ENCODE data around the gene BICD1.

Gene BICD1

DNA sequence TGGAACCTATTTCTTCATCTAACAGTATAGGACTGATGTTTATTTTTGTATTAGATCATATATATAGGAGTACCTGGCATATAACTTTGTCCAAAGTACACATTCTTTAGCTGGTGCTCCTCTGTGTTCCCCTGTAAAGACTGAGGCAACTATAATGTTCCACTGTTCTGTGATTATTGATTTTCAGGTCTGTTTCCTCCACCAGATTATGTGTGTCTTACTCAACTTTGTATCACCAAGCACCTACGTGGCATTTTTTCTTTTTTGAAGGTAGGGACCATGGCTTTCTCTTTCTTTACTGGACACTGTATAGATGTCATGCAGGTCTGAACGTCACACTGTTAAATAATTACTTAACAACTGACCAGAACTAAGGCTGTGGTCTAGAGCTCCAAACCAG, 29.3 kb downstream of the BICD1 start:
- no peak for DNase-seq (ENCODE audit: low read depth)
- TF ChIP-seq, protein P1, sequence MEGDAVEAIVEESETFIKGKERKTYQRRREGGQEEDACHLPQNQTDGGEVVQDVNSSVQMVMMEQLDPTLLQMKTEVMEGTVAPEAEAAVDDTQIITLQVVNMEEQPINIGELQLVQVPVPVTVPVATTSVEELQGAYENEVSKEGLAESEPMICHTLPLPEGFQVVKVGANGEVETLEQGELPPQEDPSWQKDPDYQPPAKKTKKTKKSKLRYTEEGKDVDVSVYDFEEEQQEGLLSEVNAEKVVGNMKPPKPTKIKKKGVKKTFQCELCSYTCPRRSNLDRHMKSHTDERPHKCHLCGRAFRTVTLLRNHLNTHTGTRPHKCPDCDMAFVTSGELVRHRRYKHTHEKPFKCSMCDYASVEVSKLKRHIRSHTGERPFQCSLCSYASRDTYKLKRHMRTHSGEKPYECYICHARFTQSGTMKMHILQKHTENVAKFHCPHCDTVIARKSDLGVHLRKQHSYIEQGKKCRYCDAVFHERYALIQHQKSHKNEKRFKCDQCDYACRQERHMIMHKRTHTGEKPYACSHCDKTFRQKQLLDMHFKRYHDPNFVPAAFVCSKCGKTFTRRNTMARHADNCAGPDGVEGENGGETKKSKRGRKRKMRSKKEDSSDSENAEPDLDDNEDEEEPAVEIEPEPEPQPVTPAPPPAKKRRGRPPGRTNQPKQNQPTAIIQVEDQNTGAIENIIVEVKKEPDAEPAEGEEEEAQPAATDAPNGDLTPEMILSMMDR (IDR thresholded peaks at IDR 0.05; ENCODE audit: insufficient read depth, low read depth, low read length, missing control alignments) = no peak
- H3K4me3 ChIP-seq (ENCODE audit: low read depth, low read length) = no peak overlapping the region

DNA sequence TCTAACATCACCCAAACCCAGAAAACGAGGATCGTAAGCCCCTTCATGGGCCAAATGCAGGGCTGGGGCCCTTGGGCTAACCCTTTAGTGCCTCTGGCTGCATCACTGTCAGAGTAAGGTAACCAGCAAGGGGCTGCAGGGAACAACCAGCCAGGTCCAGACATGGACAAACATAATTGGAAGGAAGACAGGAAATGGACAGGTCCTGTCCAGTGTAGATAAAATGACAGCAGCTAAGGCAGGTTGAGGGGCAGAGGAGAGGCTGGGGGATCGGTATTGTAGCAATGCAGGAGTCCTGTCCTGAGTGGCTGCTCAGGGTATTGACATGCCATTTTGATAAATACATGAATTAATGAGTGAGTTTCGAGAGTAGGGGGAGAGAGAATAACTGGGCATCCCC, 29.8 kb downstream of the BICD1 start:
- DNase-seq (ENCODE audit: low read depth) = no peak
- TF ChIP-seq, protein P1 (IDR thresholded peaks at IDR 0.05; ENCODE audit: insufficient read depth, low read depth, low read length, missing control alignments) = no peak

DNA sequence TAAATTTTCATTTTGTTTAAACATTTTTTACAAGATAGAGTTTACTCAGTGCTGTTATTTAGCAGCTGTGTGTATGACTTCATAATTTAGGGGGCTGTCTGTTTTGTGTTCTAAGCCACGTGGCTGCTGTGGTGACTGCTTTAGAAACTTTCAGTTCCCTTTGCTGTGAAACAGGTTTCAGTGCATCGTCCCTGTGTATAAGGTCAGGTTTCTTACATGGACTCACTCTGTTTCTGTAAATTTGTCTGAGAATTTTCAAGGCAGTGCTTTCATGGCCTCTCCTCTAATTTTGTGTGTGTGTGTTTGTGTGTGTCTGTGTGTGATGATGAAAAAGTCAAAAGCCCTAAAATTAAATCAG, 32.4 kb downstream of the BICD1 start:
- peak; percentile 96 for DNase-seq (ENCODE audit: low read depth)
- peak overlapping the region; percentile 49 for H3K4me3 ChIP-seq (ENCODE audit: low read depth, low read length)
- TF ChIP-seq, protein P1 (IDR thresholded peaks at IDR 0.05; ENCODE audit: insufficient read depth, low read depth, low read length, missing control alignments) = no peak

More for the DNA sequence above, 29.8 kb downstream of the BICD1 start:
- H3K4me3 ChIP-seq (ENCODE audit: low read depth, low read length) = no peak overlapping the region

DNA sequence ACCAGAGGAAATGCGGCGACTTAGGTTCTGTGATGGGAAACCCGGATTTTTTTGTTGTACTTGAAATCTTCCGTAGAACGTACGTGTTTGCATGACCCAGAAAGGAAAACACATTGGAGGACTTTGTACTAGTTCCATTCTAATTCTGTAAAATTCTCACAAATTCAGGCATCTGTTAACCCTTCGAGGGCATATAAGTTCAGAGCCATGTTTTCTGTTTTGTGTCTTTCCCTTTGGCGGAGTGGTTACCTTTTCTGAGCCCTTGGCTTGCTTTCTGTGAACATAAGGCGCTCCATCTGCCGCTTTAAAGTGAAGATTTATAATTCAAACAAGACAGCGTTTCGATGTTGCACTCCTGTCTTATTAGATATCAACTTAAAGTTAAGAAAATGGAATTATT, 34.2 kb downstream of the BICD1 start:
- TF ChIP-seq, protein P1 (IDR thresholded peaks at IDR 0.05; ENCODE audit: insufficient read depth, low read depth, low read length, missing control alignments) = no peak
- no peak overlapping the region for H3K4me3 ChIP-seq (ENCODE audit: low read depth, low read length)
- no peak for DNase-seq (ENCODE audit: low read depth)

DNA sequence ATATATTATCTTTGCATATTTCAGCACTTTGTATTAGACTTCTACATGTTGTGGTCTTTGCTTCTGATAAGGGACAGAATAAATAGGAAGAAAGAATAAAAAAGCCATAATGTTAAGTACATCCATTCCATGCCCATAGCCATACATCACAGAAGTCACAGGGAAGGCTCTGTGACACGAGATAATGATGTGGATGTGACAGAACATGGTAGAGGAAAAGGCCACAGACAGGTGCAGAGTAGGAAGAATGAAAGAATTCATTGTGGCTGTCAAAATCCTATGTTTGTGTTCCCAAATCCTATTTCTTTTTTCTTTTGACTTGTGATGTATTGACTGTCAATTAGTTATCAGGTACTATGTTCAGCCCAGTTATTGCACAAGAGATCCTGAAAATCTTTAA, 38.4 kb downstream of the BICD1 start:
- no peak for DNase-seq (ENCODE audit: low read depth)
- no peak overlapping the region for H3K4me3 ChIP-seq (ENCODE audit: low read depth, low read length)
- TF ChIP-seq, protein P1 (IDR thresholded peaks at IDR 0.05; ENCODE audit: insufficient read depth, low read depth, low read length, missing control alignments) = no peak

DNA sequence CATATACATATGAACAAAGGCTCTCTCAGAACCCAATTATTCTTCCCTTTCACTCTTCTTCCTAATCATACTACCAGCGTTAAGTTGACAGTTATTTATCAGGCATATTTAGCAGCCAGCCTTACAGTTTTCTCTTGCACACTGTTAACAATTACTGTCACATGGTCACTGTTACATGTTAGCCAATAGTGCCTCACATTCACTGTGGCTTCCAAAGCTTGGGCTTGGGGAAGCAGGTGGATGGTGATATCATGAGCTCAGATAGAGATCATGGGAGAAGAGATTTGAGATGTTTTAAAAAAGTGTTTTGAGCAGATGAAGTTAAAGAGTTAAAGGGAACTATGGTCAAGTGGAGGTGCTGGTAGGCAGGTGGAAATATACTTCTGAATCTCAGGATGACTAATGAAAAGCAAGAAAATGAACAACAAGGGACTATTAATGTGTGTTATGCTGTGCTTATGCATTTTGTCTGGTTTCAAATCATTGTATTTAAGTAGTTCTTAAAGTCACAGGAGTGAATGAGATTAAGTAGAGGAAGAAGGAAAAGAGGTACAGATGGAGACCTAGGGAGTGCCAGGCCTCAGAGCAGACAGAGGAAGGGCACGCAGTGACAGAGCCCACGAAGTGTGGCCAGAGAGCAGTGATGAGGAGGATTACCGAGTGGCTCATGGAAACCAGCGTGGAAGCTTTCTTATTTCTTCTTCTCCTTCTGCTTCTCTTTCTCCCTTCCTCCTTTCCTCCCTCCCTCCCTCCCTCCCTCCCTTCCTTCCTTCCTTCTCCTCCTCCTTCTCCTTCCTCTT, 39.6 kb downstream of the BICD1 start:
- DNase-seq (ENCODE audit: low read depth) = peak; percentile 61
- H3K4me3 ChIP-seq (ENCODE audit: low read depth, low read length) = no peak overlapping the region
- TF ChIP-seq, protein P1 (IDR thresholded peaks at IDR 0.05; ENCODE audit: insufficient read depth, low read depth, low read length, missing control alignments) = no peak

DNA sequence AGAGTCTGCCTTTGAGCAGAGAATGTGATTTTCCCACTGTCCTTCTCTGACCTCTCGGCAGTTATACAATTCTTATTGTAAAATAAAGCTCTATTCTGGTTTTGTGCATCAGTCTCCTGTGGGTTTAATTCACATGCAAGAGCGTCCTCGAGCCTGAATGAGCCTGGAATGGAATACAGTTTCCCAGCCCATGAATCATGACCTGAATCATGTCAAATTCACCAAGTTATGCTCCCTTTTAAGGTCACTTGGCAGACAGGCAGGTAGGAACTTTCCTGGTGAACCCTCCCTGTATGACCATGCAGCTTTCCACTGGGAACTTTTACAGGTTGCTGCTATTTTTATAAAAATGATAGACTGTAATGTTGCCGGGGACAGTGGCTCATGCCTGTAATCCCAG, 41.7 kb downstream of the BICD1 start:
- no peak overlapping the region for H3K4me3 ChIP-seq (ENCODE audit: low read depth, low read length)
- TF ChIP-seq, protein P1 (IDR thresholded peaks at IDR 0.05; ENCODE audit: insufficient read depth, low read depth, low read length, missing control alignments) = no peak
- DNase-seq (ENCODE audit: low read depth) = no peak

All from GM12865 (cell line).